ENCODE measurements around the gene TREML1.
"Not testable (repeated sequence)": the region's sequence is repeated elsewhere in the genome, so short reads cannot be mapped to it uniquely, and the experiment has no call there.

TREML1 gene

DNA sequence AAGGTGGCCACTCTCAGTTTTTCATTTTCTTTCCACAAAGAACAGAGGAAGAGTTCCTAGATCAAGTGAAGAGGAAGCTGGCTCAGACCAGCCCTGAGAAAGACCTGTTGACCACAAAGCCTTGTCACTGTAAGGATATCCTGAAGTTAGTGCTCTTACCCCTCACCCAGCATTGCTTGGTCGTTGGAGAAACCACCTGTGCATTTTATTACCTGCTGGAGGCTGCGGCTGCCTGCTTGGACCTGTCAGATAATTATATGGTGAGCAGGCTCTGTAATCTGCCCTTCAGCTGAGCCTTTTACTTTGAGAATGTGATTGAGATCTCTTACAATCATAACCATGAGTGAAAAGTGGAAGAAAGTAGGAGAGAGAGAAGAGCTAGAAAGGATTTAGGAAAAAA, 21.9 kb downstream of the TREML1 start:
- no peaks in the 10 kb centered on the region for H3K36me3 ChIP-seq (ENCODE audit: control insufficient read depth, low read depth, low read length)

DNA sequence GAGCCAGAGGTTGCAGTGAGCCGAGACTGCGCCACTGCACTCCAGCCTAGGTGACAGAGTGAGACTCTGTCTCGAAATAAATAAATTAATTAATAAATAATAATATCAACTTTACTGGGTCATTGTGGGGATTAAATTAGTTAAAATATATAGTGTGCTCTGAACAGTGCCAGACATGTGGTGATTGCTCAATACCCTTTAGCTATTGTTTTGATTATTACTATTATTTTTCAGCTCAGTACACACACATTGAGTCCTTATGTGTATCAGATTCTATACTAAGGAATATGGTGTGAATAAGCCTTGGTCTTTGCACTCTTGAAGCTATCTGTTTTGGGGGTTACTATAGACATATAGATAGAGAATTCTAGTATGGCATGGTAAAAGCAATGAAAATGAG, 28.9 kb downstream of the TREML1 start:
- no peaks in the 10 kb centered on the region for H3K27me3 ChIP-seq (ENCODE audit: control insufficient read depth, insufficient read depth, low read length)
- no peaks in the 10 kb centered on the region for H3K36me3 ChIP-seq (ENCODE audit: control insufficient read depth, low read depth, low read length)
- no peak overlapping the region for H3K27ac ChIP-seq (ENCODE audit: low read length)
- no peaks in the 10 kb centered on the region for H3K4me1 ChIP-seq (ENCODE audit: control insufficient read depth, low read depth, low read length)
- H3K9me3 ChIP-seq (ENCODE audit: control insufficient read depth, low read depth, low read length): no peaks in the 10 kb centered on the region
- H3K4me3 ChIP-seq (ENCODE audit: low read length): no peak overlapping the region
- H3K9ac ChIP-seq (ENCODE audit: low read length): no peak overlapping the region

More for the DNA sequence above, 21.9 kb downstream of the TREML1 start:
- Histone ChIP-seq H3K27me3 (ENCODE audit: control insufficient read depth, insufficient read depth, low read length) (no peaks in the 10 kb centered on the region), H3K4me1 (ENCODE audit: control insufficient read depth, low read depth, low read length) (no peaks in the 10 kb centered on the region), H3K9me3 (ENCODE audit: control insufficient read depth, low read depth, low read length) (no peaks in the 10 kb centered on the region), H3K9ac (ENCODE audit: low read length) (no peak overlapping the region), H3K4me3 (ENCODE audit: low read length) (no peak overlapping the region), H3K27ac (ENCODE audit: low read length) (no peak overlapping the region)

DNA sequence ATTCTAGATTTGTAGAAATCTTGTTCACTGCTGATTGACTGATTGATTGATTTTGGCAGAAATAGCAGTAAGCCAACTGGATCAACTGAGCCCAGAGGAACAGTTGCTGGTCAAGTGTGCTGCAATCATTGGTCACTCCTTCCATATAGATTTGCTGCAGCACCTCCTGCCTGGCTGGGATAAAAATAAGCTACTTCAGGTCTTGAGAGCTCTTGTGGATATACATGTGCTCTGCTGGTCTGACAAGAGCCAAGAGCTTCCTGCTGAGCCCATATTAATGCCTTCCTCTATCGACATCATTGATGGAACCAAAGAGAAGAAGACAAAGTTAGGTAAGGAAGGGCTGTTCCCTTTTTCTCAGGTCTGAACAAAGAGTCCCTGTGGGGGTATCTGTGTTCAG, 31.2 kb downstream of the TREML1 start:
- Histone ChIP-seq H3K4me1 (ENCODE audit: control insufficient read depth, low read depth, low read length) (no peaks in the 10 kb centered on the region), H3K9me3 (ENCODE audit: control insufficient read depth, low read depth, low read length) (no peaks in the 10 kb centered on the region), H3K27me3 (ENCODE audit: control insufficient read depth, insufficient read depth, low read length) (no peaks in the 10 kb centered on the region), H3K27ac (ENCODE audit: low read length) (no peak overlapping the region), H3K9ac (ENCODE audit: low read length) (no peak overlapping the region), H3K4me3 (ENCODE audit: low read length) (no peak overlapping the region), H3K36me3 (ENCODE audit: control insufficient read depth, low read depth, low read length) (no peaks in the 10 kb centered on the region)

DNA sequence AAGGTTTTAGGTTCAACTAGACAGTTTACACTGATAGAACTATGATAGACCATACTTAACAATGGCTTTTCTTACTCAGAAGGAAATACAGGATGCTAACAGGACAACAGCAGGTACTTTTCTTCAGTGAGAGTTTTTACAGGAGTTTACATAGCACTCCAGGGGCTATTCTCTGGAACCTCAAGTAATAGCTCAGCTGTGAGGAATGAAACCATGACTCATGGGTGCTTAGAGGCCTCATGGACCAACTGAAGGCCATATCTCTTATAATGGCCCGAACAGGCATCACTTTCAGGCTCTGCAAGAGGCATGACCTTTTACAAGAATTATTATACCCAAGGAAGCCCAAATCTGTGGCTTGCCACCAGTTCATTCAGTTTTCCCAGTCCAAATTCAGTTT, 31.8 kb downstream of the TREML1 start:
- Histone ChIP-seq H3K4me1 (ENCODE audit: control insufficient read depth, low read depth, low read length) (no peaks in the 10 kb centered on the region), H3K36me3 (ENCODE audit: control insufficient read depth, low read depth, low read length) (no peaks in the 10 kb centered on the region), H3K27ac (ENCODE audit: low read length) (no peak overlapping the region), H3K9me3 (ENCODE audit: control insufficient read depth, low read depth, low read length) (no peaks in the 10 kb centered on the region), H3K27me3 (ENCODE audit: control insufficient read depth, insufficient read depth, low read length) (no peaks in the 10 kb centered on the region), H3K9ac (ENCODE audit: low read length) (no peak overlapping the region), H3K4me3 (ENCODE audit: low read length) (no peak overlapping the region)

DNA sequence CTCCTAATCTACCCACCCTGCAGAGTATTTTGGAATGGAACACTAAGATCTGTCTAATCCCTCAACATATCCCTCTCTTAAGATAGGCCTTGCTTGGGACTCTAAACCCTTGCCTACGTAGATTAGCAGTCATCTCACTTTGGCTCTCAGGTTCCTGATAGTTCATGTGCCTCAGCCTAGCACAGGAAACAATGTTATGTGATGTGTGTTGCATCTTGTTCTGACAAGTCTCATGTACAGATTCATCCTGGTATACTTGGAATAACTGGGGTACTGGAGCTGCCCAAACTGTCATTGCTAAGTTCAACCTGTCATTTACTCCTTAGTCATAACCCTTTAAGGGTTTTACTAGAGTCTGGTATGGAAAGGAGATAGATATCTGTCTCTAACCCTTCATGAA, 34.1 kb downstream of the TREML1 start:
- Histone ChIP-seq H3K4me1 (ENCODE audit: control insufficient read depth, low read depth, low read length) (no peaks in the 10 kb centered on the region), H3K27ac (ENCODE audit: low read length) (no peak overlapping the region), H3K4me3 (ENCODE audit: low read length) (no peak overlapping the region), H3K9me3 (ENCODE audit: control insufficient read depth, low read depth, low read length) (no peaks in the 10 kb centered on the region), H3K36me3 (ENCODE audit: control insufficient read depth, low read depth, low read length) (no peaks in the 10 kb centered on the region), H3K27me3 (ENCODE audit: control insufficient read depth, insufficient read depth, low read length) (no peaks in the 10 kb centered on the region), H3K9ac (ENCODE audit: low read length) (no peak overlapping the region)

DNA sequence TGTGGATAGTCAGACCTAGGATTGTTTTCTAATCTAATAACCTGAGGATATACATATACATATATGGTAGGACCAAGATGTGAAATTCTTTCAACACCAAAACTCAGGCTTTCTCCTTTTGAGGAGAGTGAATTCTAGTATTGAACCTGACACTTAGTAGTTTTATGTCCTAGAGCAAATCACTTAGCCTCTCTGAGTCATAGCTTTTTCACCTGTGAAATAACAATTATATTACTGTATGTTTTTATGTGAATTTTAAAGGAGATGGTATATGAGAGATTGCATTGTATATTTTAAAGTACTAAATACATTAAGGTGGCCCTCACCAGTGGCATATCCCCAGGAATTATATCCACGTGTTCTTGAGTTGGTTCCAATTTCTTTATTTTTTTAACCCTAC, 34.6 kb downstream of the TREML1 start:
- Histone ChIP-seq H3K9ac (ENCODE audit: low read length) (no peak overlapping the region), H3K36me3 (ENCODE audit: control insufficient read depth, low read depth, low read length) (no peaks in the 10 kb centered on the region), H3K4me3 (ENCODE audit: low read length) (no peak overlapping the region), H3K27me3 (ENCODE audit: control insufficient read depth, insufficient read depth, low read length) (no peaks in the 10 kb centered on the region), H3K27ac (ENCODE audit: low read length) (no peak overlapping the region), H3K9me3 (ENCODE audit: control insufficient read depth, low read depth, low read length) (no peaks in the 10 kb centered on the region), H3K4me1 (ENCODE audit: control insufficient read depth, low read depth, low read length) (no peaks in the 10 kb centered on the region)

DNA sequence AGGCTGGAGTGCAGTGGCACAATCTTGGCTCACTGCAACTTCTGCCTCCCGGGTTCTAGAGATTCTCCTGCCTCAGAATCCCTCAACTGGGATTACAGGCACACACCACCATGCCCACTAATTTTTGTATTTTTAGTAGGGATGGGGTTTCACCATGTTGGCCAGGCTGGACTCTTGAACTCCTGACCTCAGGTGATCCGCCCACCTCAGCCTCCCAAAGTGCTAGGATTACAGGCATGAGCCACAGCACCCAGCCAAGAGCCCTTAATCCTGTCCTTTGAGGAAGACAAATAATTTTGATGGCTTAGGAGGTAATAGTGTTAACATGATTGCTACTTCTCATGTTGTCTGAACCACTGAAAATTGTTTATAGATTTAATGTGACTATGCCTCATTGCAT, 39.1 kb downstream of the TREML1 start:
- not testable (repeated sequence) for H3K4me3 ChIP-seq (ENCODE audit: low read length); H3K9ac ChIP-seq (ENCODE audit: low read length); H3K9me3 ChIP-seq (ENCODE audit: control insufficient read depth, low read depth, low read length); H3K4me1 ChIP-seq (ENCODE audit: control insufficient read depth, low read depth, low read length); H3K27me3 ChIP-seq (ENCODE audit: control insufficient read depth, insufficient read depth, low read length); H3K27ac ChIP-seq (ENCODE audit: low read length); H3K36me3 ChIP-seq (ENCODE audit: control insufficient read depth, low read depth, low read length)

DNA sequence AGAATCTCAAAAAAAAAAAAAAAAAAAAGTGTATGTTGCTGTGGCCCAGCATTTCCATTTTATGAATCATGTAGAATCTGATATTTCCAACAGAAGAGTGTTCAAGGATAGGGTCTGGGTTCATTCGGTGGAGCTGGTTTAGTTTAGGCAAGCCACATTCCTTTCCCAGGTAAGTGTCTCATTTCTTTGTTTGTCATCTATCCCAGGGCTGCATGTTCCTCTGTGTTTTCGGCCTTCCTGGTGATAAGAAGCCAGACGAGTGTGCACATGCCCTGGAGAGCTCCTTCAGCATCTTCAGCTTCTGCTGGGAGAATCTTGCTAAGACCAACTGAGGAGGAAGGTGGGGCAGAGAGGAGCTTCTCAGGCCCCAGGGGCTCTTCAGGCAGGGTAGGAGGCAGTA, 43.1 kb downstream of the TREML1 start:
- no peaks in the 10 kb centered on the region for H3K4me1 ChIP-seq (ENCODE audit: control insufficient read depth, low read depth, low read length)
- no peaks in the 10 kb centered on the region for H3K36me3 ChIP-seq (ENCODE audit: control insufficient read depth, low read depth, low read length)
- H3K9ac ChIP-seq (ENCODE audit: low read length): no peak overlapping the region
- no peaks in the 10 kb centered on the region for H3K27me3 ChIP-seq (ENCODE audit: control insufficient read depth, insufficient read depth, low read length)
- no peaks in the 10 kb centered on the region for H3K9me3 ChIP-seq (ENCODE audit: control insufficient read depth, low read depth, low read length)
- no peak overlapping the region for H3K4me3 ChIP-seq (ENCODE audit: low read length)
- no peak overlapping the region for H3K27ac ChIP-seq (ENCODE audit: low read length)

DNA sequence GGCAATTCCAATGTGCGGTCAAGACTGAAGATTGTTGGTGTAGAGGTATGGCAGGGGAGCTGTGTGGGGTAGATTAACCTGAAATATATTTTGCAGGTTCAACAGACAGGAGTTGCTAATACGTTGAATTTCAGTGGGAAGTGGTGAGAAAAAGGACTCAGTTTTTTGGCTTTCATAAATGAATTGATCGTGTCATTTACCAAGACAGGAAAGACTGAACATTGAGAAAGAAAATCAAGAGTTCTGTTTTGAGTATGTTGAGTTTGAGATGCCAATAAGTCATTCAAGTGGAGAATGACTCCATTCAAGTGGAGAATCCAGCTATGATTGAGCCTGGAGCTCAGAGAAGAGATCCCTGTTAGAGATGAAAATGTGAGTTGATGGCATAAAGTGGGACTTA, 50.3 kb downstream of the TREML1 start:
- Histone ChIP-seq H3K9ac (ENCODE audit: low read length) (no peak overlapping the region), H3K9me3 (ENCODE audit: control insufficient read depth, low read depth, low read length) (no peaks in the 10 kb centered on the region), H3K27ac (ENCODE audit: low read length) (no peak overlapping the region), H3K27me3 (ENCODE audit: control insufficient read depth, insufficient read depth, low read length) (no peaks in the 10 kb centered on the region), H3K36me3 (ENCODE audit: control insufficient read depth, low read depth, low read length) (peaks cover 15% of the 10 kb centered on the region), H3K4me1 (ENCODE audit: control insufficient read depth, low read depth, low read length) (no peaks in the 10 kb centered on the region), H3K4me3 (ENCODE audit: low read length) (no peak overlapping the region)

DNA sequence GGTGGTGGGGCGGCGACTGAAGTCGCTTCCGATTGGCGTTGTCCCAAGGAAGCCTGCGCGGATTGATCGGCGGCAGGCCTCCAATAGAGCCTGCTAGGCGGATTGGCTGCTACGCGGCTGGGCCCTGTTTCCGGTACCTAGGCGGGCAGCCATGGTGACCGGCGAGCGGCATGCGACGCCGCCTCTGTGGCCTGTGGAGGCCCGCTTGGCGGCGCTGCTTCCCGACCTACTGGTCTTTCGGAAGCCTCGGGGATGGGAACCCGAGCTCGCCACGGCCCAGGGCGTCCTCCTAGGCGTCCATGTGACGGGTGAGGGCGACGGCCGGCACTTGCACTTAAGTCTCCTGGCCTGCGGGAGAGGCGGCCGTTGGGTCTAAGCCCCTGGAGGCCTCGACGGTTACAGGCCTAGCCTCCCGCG, 53.3 kb downstream of the TREML1 start:
- peaks cover 44% of the 10 kb centered on the region for H3K36me3 ChIP-seq (ENCODE audit: control insufficient read depth, low read depth, low read length)

More for the DNA sequence above, 53.3 kb downstream of the TREML1 start:
- H3K4me3 ChIP-seq (ENCODE audit: low read length): no peak overlapping the region
- no peak overlapping the region for H3K9ac ChIP-seq (ENCODE audit: low read length)
- H3K4me1 ChIP-seq (ENCODE audit: control insufficient read depth, low read depth, low read length): no peaks in the 10 kb centered on the region
- no peak overlapping the region for H3K27ac ChIP-seq (ENCODE audit: low read length)
- H3K27me3 ChIP-seq (ENCODE audit: control insufficient read depth, insufficient read depth, low read length): no peaks in the 10 kb centered on the region
- H3K9me3 ChIP-seq (ENCODE audit: control insufficient read depth, low read depth, low read length): no peaks in the 10 kb centered on the region

Measured in iPS-18a (cell line).